ENCODE results near the gene ARSD.
"Not testable (repeated sequence)": the region's sequence is repeated elsewhere in the genome, so short reads cannot be mapped to it uniquely, and the experiment has no call there.

ARSD gene, protein sequence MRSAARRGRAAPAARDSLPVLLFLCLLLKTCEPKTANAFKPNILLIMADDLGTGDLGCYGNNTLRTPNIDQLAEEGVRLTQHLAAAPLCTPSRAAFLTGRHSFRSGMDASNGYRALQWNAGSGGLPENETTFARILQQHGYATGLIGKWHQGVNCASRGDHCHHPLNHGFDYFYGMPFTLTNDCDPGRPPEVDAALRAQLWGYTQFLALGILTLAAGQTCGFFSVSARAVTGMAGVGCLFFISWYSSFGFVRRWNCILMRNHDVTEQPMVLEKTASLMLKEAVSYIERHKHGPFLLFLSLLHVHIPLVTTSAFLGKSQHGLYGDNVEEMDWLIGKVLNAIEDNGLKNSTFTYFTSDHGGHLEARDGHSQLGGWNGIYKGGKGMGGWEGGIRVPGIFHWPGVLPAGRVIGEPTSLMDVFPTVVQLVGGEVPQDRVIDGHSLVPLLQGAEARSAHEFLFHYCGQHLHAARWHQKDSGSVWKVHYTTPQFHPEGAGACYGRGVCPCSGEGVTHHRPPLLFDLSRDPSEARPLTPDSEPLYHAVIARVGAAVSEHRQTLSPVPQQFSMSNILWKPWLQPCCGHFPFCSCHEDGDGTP

DNA sequence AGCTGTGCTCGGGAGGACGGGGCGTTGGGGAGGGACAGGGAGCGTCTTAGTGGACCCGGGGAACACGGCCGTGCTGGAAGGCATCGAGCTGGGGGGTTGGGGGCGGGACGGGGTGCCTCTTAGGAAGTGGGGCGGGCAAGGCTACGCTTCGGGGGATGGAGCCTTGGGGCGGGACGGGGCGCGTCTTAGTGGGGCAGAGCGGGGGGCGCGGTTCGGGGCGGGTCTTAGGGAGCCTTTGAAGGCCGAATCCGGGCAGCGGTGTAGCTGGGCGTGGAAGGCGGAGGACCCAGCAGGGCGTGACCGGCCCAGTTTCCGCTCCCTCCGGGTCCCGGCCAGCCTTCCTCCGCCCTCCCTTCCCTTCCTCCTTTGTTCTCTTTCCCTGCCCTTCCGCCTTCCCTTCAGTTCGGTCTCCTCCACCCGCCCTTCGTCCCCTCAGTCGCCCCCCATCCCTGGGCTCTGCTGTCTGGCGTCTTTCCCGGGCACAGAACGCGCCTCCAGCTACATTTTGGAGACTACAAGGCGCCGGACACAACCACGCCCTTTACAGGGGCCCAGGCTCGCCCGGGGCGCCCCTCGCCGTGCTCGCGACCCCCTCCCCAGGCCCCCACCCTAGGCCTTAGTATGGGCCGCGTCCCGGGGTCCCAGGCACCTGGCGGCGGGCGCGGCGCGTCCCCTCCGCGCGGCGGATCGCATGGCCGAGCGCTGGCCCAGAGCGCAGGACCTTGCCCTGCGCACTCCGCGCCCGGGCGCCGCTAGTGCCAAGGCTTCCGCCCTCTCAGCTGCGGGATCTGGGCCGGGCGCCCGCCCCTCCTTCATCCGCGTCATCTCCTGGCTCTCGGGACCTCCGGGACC lies at the start of gene ARSD:
ARSD (minus strand) TSS at position 757 of the 852 bp plus-strand sequence; CDS start at position 693, 64 bp downstream.
- Histone ChIP-seq H3K27ac (no peak within 1 kb of the TSS), H3K4me3 (ENCODE audit: low read depth, low read length) (no peak within 1 kb of the TSS), H3K27me3 (ENCODE audit: insufficient read depth, low read depth, severe bottlenecking) (peaks cover 6% of the 10 kb centered on the region), H3K9me3 (ENCODE audit: severe bottlenecking) (peaks cover 14% of the 10 kb centered on the region), H3K36me3 (no peaks in the 10 kb centered on the region)
- TF ChIP-seq, protein P1, sequence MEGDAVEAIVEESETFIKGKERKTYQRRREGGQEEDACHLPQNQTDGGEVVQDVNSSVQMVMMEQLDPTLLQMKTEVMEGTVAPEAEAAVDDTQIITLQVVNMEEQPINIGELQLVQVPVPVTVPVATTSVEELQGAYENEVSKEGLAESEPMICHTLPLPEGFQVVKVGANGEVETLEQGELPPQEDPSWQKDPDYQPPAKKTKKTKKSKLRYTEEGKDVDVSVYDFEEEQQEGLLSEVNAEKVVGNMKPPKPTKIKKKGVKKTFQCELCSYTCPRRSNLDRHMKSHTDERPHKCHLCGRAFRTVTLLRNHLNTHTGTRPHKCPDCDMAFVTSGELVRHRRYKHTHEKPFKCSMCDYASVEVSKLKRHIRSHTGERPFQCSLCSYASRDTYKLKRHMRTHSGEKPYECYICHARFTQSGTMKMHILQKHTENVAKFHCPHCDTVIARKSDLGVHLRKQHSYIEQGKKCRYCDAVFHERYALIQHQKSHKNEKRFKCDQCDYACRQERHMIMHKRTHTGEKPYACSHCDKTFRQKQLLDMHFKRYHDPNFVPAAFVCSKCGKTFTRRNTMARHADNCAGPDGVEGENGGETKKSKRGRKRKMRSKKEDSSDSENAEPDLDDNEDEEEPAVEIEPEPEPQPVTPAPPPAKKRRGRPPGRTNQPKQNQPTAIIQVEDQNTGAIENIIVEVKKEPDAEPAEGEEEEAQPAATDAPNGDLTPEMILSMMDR (IDR thresholded peaks at IDR 0.05; ENCODE audit: low read depth, low read length) = no peak
- DNase-seq = no peak

DNA sequence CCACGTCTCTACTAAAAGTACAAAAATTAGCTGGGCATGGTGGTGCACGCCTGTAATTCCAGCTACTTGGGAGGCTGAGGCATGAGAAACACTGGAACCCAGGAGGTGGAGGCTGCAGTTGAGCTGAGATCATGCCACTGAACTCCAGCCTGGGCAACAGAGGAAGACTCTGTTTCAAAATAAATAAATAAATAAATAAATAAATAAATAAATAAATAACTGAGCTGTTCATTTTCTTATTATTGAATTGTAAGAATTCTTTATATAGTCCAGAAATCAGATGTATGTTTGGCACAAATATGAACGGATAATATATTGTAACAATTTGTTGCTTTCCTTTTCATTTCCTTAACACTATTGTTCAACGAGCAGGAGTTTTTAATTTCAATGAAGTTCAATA lies 49.5 kb upstream of the ARSD start:
- H3K4me3 ChIP-seq (ENCODE audit: low read depth, low read length); H3K27ac ChIP-seq; H3K36me3 ChIP-seq; H3K27me3 ChIP-seq (ENCODE audit: insufficient read depth, low read depth, severe bottlenecking); DNase-seq; H3K9me3 ChIP-seq (ENCODE audit: severe bottlenecking): not testable (repeated sequence)

DNA sequence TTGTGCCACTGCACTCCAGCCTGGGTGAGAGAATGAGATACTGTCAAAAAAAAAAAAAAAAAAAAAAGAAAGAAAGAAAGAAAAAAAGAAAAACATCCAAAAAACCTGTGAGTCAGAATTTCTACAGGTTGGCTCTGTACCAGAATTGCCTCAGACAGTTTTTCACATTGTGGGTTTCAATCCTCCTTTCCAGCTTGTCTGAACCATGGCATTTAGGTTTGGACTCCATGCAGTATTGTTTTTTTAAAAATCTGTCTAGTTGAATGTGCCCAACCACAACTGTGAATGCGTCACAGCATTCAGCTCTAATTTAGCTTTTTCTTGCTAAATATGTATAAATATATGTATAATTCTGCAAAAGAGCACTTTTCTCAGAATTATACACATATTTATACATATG lies 45.8 kb upstream of the ARSD start:
- Histone ChIP-seq H3K27ac (no peak overlapping the region), H3K27me3 (ENCODE audit: insufficient read depth, low read depth, severe bottlenecking) (peaks cover 15% of the 10 kb centered on the region), H3K36me3 (no peaks in the 10 kb centered on the region), H3K9me3 (ENCODE audit: severe bottlenecking) (no peaks in the 10 kb centered on the region), H3K4me3 (ENCODE audit: low read depth, low read length) (no peak overlapping the region)
- no peak for DNase-seq
- TF ChIP-seq, protein P1 (IDR thresholded peaks at IDR 0.05; ENCODE audit: low read depth, low read length) = no peak

DNA sequence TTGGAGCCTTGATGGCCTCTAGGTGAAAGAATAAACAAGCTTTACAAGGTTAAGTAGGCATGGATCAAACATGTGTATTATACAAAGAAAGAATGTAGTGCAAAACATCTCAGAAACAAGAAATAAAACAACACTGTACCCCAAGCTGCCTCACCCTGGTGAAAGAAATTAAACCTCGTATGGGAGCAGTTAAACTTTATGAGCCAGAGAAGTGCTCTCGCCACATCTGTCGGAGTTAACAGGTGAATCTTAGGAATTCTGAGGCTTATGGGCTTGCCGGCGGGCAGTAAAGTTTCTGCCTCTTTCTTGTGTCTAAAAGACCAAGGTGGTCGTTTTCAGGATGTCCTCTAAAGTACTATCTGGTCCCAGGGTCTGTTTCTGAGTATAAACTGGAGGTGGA lies 43.3 kb upstream of the ARSD start:
- H3K27ac ChIP-seq = no peak overlapping the region
- no peak for DNase-seq
- no peak overlapping the region for H3K4me3 ChIP-seq (ENCODE audit: low read depth, low read length)
- H3K36me3 ChIP-seq = no peaks in the 10 kb centered on the region
- TF ChIP-seq, protein P1 (IDR thresholded peaks at IDR 0.05; ENCODE audit: low read depth, low read length) = no peak
- H3K9me3 ChIP-seq (ENCODE audit: severe bottlenecking) = no peaks in the 10 kb centered on the region
- peaks cover 18% of the 10 kb centered on the region for H3K27me3 ChIP-seq (ENCODE audit: insufficient read depth, low read depth, severe bottlenecking)

DNA sequence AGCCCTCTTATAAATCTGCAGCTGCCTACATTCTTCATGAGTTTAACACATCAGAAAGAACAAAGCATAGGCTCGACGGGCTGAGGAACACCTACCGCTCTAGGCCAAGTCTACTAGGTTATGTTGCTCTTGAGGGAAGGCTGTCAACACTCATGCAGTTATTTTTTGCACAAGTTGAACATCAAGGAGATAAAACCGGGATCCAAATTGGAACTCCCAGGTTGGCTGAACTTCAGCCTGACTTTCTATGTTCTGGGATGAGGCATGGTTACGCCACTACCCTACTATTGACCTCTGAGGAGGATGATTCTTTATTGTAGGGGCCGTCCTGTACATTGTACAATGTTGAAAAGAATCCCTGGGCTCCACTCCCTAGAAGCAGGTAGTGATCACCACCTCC lies 39.9 kb upstream of the ARSD start:
- DNase-seq = no peak
- no peaks in the 10 kb centered on the region for H3K36me3 ChIP-seq
- H3K27ac ChIP-seq = no peak overlapping the region
- no peaks in the 10 kb centered on the region for H3K9me3 ChIP-seq (ENCODE audit: severe bottlenecking)
- TF ChIP-seq, protein P1 (IDR thresholded peaks at IDR 0.05; ENCODE audit: low read depth, low read length) = no peak
- H3K27me3 ChIP-seq (ENCODE audit: insufficient read depth, low read depth, severe bottlenecking) = peaks cover 19% of the 10 kb centered on the region
- H3K4me3 ChIP-seq (ENCODE audit: low read depth, low read length) = no peak overlapping the region
